Activated naive CD4-positive, alpha-beta T cell treated with anti-CD3 and anti-CD28 coated beads, Interleukin-2, amount 50 U/mL, for 24 hours (primary cell): Measurements from ENCODE around the gene CNTROB.
A peak's percentile ranks its signal among the peaks of the same experiment; 100 is the strongest.

Source experiments
- H3K27ac Mint-ChIP-seq: one replicate; pipeline ENCODE4 v1.8.0; 2021; ENCODE audit warnings: mild to moderate bottlenecking, mixed read lengths
- H3K27me3 Mint-ChIP-seq: one replicate; pipeline ENCODE4 v1.8.0; 2021; ENCODE audit warnings: mixed read lengths
- H3K36me3 Mint-ChIP-seq: one replicate; pipeline ENCODE4 v1.8.0; 2021; ENCODE audit warnings: mixed read lengths
- H3K4me1 Mint-ChIP-seq: one replicate; pipeline ENCODE4 v1.8.0; 2021; ENCODE audit warnings: mixed read lengths
- H3K4me3 Mint-ChIP-seq: one replicate; pipeline ENCODE4 v1.8.0; 2021; ENCODE audit warnings: mild to moderate bottlenecking, mixed read lengths
- H3K9me3 Mint-ChIP-seq: one replicate; pipeline ENCODE4 v1.8.0; 2021; ENCODE audit warnings: mixed read lengths

The CNTROB gene

GRCh38 chr17:7931709-7932482, at the start of gene CNTROB, which contains the start of gene TRAPPC1:
TSS of gene CNTROB (plus strand) at chr17:7932206. CDS start at chr17:7933080, 874 bp downstream.
TSS of gene TRAPPC1 (minus strand) at chr17:7931946. CDS start at chr17:7931829, 117 bp downstream.
- Mint-ChIP-seq H3K27me3 (no peaks in the 10 kb centered on the region), H3K4me3 (peak within 1 kb of the TSS; percentile 97), H3K9me3 (no peaks in the 10 kb centered on the region), H3K27ac (peak within 1 kb of the TSS; percentile 98), H3K4me1 (peaks cover 53% of the 10 kb centered on the region), H3K36me3 (peaks cover 2% of the 10 kb centered on the region)

DNA sequence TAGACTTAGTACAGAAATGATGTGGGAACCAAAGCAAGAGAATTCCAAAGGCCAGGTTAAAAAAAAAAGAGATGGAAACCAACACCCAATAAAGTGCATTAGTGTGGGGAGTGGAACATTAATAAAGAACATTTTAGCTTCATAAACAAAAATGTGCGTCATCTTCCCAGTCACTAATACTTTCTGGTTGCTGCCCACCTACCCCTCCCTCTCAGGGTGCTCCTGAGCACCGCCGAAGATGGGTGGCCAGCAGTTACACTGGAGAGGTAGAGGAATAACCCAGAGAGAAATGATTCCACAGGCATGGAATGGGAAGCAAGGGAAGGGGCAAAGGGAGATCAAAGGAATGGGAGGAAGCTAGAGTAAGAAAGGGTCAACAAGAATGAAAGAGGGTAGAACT, 49.4 kb upstream of the CNTROB start:
- H3K9me3 Mint-ChIP-seq = no peaks in the 10 kb centered on the region
- peaks cover 3% of the 10 kb centered on the region for H3K36me3 Mint-ChIP-seq
- H3K4me1 Mint-ChIP-seq = no peaks in the 10 kb centered on the region
- no peaks in the 10 kb centered on the region for H3K27me3 Mint-ChIP-seq
- H3K27ac Mint-ChIP-seq = no peak overlapping the region
- H3K4me3 Mint-ChIP-seq = no peak overlapping the region

DNA sequence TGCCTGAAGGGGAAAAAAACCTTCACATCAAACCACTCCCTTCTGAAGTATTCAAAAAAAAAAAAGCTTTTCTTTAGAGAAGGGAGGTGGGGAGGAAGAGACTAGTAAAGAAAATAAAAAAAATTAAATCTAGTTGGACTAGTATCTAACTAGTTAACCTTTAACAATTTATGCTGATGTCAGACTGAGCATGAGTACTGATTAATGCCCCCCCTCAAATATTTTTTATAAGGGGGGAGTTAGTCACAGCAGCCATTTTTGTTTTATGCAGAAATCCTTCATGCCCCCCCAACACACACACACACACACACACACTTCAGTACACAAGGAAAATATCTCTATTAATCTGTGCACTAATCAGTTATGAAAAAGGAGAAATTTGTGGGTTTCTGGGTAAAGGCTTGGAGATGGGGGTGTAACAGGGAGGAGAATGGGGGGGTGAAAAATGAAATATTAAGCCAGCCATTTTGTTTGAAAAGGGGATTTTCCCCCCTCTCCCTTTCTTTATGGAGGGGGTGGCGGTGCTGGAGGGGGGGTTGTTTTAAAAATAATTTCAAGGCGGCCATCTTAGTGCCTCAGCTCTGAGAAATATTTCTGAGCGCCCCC, 48.1 kb upstream of the CNTROB start:
- no peaks in the 10 kb centered on the region for H3K4me1 Mint-ChIP-seq
- H3K9me3 Mint-ChIP-seq = no peaks in the 10 kb centered on the region
- peak overlapping the region; percentile 73 for H3K4me3 Mint-ChIP-seq
- H3K27me3 Mint-ChIP-seq = no peaks in the 10 kb centered on the region
- peak overlapping the region; percentile 77 for H3K27ac Mint-ChIP-seq
- H3K36me3 Mint-ChIP-seq = peaks cover 3% of the 10 kb centered on the region

GRCh38 chr17:7884581-7885366, 47.2 kb upstream of the CNTROB start:
- Mint-ChIP-seq H3K27ac (peak overlapping the region; percentile 72), H3K4me1 (peaks cover 5% of the 10 kb centered on the region), H3K27me3 (no peaks in the 10 kb centered on the region), H3K36me3 (peaks cover 3% of the 10 kb centered on the region), H3K9me3 (no peaks in the 10 kb centered on the region), H3K4me3 (peak overlapping the region; percentile 61)

- Mint-ChIP-seq H3K27ac (peak overlapping the region; percentile 63), H3K36me3 (peaks cover 7% of the 10 kb centered on the region), H3K27me3 (no peaks in the 10 kb centered on the region), H3K9me3 (no peaks in the 10 kb centered on the region), H3K4me3 (peak overlapping the region; percentile 37), H3K4me1 (peaks cover 10% of the 10 kb centered on the region)
Measured at GRCh38 chr17:7885367-7886226, 46.4 kb upstream of the CNTROB start.

GRCh38 chr17:7886227-7887037, 45.6 kb upstream of the CNTROB start:
- Mint-ChIP-seq H3K9me3 (no peaks in the 10 kb centered on the region), H3K4me1 (peaks cover 11% of the 10 kb centered on the region), H3K27me3 (no peaks in the 10 kb centered on the region), H3K36me3 (peaks cover 8% of the 10 kb centered on the region), H3K4me3 (no peak overlapping the region), H3K27ac (no peak overlapping the region)

- Mint-ChIP-seq H3K27me3 (no peaks in the 10 kb centered on the region), H3K9me3 (no peaks in the 10 kb centered on the region), H3K27ac (no peak overlapping the region), H3K36me3 (peaks cover 10% of the 10 kb centered on the region), H3K4me1 (peaks cover 11% of the 10 kb centered on the region), H3K4me3 (no peak overlapping the region)
Measured at GRCh38 chr17:7887038-7887481, 44.9 kb upstream of the CNTROB start.

DNA sequence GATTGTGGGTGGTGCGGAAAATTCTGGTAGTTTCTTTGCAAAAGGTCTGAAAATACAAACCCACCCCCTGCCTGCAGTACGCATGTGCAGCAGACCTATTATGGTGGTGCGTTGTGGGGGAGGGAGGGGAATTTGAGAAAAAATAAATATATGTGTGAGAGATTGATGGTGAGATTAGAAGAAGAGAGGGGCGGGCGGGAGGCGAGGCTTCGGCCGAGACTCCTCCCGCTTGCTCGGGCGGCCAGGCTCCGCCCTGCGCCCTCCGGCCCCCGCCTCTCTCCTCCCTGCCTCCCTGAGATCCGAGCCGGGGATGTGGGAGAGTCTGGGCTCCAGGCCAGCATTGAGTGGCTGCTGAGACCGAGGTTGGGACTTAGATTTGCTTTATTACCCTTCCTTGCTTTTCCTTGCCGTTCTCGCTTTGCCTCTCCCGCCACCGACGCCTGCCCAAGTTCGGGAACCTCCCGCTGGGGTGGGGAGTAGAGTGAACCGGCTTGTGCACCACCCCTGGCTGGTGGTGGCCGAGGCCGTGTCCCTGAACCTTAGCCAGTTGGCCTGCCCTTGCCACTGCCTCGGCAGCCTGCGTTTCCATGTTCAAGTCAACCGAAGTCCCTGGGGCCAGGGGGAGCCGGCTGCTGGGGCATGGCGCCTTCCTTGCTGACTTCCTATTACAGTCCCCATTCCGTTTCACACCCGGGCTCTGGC, 44.4 kb upstream of the CNTROB start:
- peaks cover 11% of the 10 kb centered on the region for H3K4me1 Mint-ChIP-seq
- H3K36me3 Mint-ChIP-seq = peaks cover 11% of the 10 kb centered on the region
- no peak overlapping the region for H3K27ac Mint-ChIP-seq
- no peaks in the 10 kb centered on the region for H3K9me3 Mint-ChIP-seq
- no peak overlapping the region for H3K4me3 Mint-ChIP-seq
- H3K27me3 Mint-ChIP-seq = no peaks in the 10 kb centered on the region

GRCh38 chr17:7888184-7888920, 43.7 kb upstream of the CNTROB start, which contains the start of gene CHD3:
TSS of gene CHD3 (plus strand) at chr17:7888789. CDS start at chr17:7889001, 212 bp downstream.
- H3K27ac Mint-ChIP-seq = no peak within 1 kb of the TSS
- no peaks in the 10 kb centered on the region for H3K27me3 Mint-ChIP-seq
- peaks cover 11% of the 10 kb centered on the region for H3K4me1 Mint-ChIP-seq
- H3K9me3 Mint-ChIP-seq = no peaks in the 10 kb centered on the region
- peak within 1 kb of the TSS; percentile 15 for H3K4me3 Mint-ChIP-seq
- peaks cover 11% of the 10 kb centered on the region for H3K36me3 Mint-ChIP-seq

GRCh38 chr17:7889166-7889955, 42.6 kb upstream of the CNTROB start:
- Mint-ChIP-seq H3K9me3 (no peaks in the 10 kb centered on the region), H3K27me3 (no peaks in the 10 kb centered on the region), H3K4me3 (peak overlapping the region; percentile 15), H3K36me3 (peaks cover 16% of the 10 kb centered on the region), H3K27ac (no peak overlapping the region), H3K4me1 (peaks cover 11% of the 10 kb centered on the region)

GRCh38 chr17:7893187-7893880, 38.7 kb upstream of the CNTROB start:
- Mint-ChIP-seq H3K27ac (peak overlapping the region; percentile 59), H3K9me3 (no peaks in the 10 kb centered on the region), H3K4me3 (no peak overlapping the region), H3K27me3 (no peaks in the 10 kb centered on the region), H3K36me3 (peaks cover 30% of the 10 kb centered on the region), H3K4me1 (peaks cover 27% of the 10 kb centered on the region)

DNA sequence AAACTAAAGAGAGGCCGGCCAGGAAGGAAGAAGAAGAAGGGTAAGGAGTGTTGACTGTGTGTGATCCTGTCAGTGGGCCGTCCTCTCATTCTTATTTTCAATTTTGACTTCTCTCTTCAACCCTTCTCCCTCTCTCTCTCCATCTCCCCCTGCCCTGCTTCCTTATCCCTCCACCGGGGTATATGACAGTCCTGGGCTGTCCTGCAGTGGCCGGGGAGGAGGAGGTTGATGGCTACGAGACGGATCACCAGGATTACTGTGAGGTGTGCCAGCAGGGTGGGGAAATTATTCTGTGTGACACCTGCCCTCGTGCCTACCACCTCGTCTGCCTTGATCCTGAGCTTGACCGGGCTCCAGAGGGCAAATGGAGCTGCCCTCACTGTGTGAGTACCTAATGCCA, 37.8 kb upstream of the CNTROB start:
- Mint-ChIP-seq H3K9me3 (no peaks in the 10 kb centered on the region), H3K27me3 (no peaks in the 10 kb centered on the region), H3K36me3 (peaks cover 32% of the 10 kb centered on the region), H3K27ac (peak overlapping the region; percentile 59), H3K4me1 (peaks cover 26% of the 10 kb centered on the region), H3K4me3 (no peak overlapping the region)
